Vagina (tissue), 2 donors: ENCODE measurements around the gene INTS11.

Experiments
- POLR2A ChIP-seq, 2 donors: fragments of 450-650 bp; IDR thresholded peaks; one replicate each; pipeline ENCODE4 v1.6.1; 2017; ENCODE audit warnings: antibody characterized with exemption in 2 of 2, mild to moderate bottlenecking in 2 of 2, moderate library complexity in 2 of 2
- TF ChIP-seq, protein P1 (sequence below), 3 experiments: fragments of 450-650 bp in 2 of 3; fragments of 200-600 bp in 1 of 3; sonication (generic) in 1 of 3; IDR thresholded peaks; one replicate each; pipeline ENCODE4 v1.5.1; 2017 to 2019; ENCODE audit warnings: antibody characterized with exemption in 3 of 3, mild to moderate bottlenecking in 2 of 3, moderate library complexity in 2 of 3

GRCh38 chr1:1270813-1271212, 53.6 kb downstream of the INTS11 start:
- TF ChIP-seq POLR2A (IDR thresholded peaks at IDR 0.05), result no peak
- TF ChIP-seq, protein P1, sequence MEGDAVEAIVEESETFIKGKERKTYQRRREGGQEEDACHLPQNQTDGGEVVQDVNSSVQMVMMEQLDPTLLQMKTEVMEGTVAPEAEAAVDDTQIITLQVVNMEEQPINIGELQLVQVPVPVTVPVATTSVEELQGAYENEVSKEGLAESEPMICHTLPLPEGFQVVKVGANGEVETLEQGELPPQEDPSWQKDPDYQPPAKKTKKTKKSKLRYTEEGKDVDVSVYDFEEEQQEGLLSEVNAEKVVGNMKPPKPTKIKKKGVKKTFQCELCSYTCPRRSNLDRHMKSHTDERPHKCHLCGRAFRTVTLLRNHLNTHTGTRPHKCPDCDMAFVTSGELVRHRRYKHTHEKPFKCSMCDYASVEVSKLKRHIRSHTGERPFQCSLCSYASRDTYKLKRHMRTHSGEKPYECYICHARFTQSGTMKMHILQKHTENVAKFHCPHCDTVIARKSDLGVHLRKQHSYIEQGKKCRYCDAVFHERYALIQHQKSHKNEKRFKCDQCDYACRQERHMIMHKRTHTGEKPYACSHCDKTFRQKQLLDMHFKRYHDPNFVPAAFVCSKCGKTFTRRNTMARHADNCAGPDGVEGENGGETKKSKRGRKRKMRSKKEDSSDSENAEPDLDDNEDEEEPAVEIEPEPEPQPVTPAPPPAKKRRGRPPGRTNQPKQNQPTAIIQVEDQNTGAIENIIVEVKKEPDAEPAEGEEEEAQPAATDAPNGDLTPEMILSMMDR (IDR thresholded peaks at IDR 0.05), result no peak
